Measurements from ENCODE around the gene PPM1L.

- TF ChIP-seq CTCF (IDR thresholded peaks at IDR 0.05), result no peak
- no peak for TF ChIP-seq EZH2 (IDR thresholded peaks at IDR 0.05; ENCODE audit: borderline replicate concordance, insufficient read depth, low read depth, low read length, poor library complexity, severe bottlenecking)
Observed at GRCh38 chr3:161070980-161071663, 315.1 kb downstream of the PPM1L start.

All from B cell (primary cell).